PC-3 (cell line): Measurements from ENCODE around the gene MYRFL.

Experiments
- CTCF ChIP-seq: fragments of 300-600 bp; sonication (generic); conservative IDR thresholded peaks from 2 replicates; pipeline ENCODE4 v1.5.1; 2017; ENCODE audit warnings: antibody characterized with exemption, low read depth, mild to moderate bottlenecking, low read length
- EZH2 ChIP-seq: fragments of 300-600 bp; sonication (generic); IDR thresholded peaks from one replicate; pipeline ENCODE4 v1.6.1; 2017; ENCODE audit warnings: antibody characterized with exemption, mild to moderate bottlenecking, low read length; ENCODE audit not compliant: unreplicated experiment

- no peak for TF ChIP-seq EZH2
- no peak for TF ChIP-seq CTCF
These were observed 14.0 kb upstream of the MYRFL start for GRCh38 chr12:69810870-69811498.
